Endothelial cell of umbilical vein (primary cell): ENCODE results near the gene UBB. TPM values are rescaled to one million over a fixed set of nuclear protein-coding genes. Genes with fewer than 3 reads are reported as not detected.

Source experiments
- BruUV-seq: library from RNA; stranded (reverse); fragments of 400-500 nt; replicated peaks from 2 replicates; lab custom pipeline; 2021; lab: Mats Ljungman, UMichigan
- CTCF ChIA-PET: fragments of 300-600, 350-600 bp; sonication (Branson Sonifier 250); formaldehyde crosslinking; loops from one replicate; lab custom pipeline; 2021; ENCODE audit warnings: antibody characterized with exemption, inconsistent platforms; lab: Charles Lee
- POLR2A ChIA-PET: fragments of 300-600, 350-600 bp; sonication (Branson Sonifier 250); formaldehyde crosslinking; loops from one replicate; lab custom pipeline; 2021; ENCODE audit warnings: antibody characterized with exemption, inconsistent platforms; lab: Charles Lee
- DNase-seq: peaks from one replicate; pipeline ENCODE4 v3.0.0-alpha.2; 2011; ENCODE audit warnings: low read depth, low spot score
- FAIRE-seq: peaks from 2 replicates; lab custom pipeline; 2011; peaks lifted over from hg19 to GRCh38; lab: Jason Lieb, UNC
- H2AFZ ChIP-seq: 2 replicates; pipeline ENCODE4 v1.6.0; 2012; ENCODE audit warnings: low read depth, low read length, control low read depth, inconsistent platforms
- H3K27ac ChIP-seq: 2 replicates; pipeline ENCODE4 v1.5.1; 2011; ENCODE audit warnings: low read depth, mild to moderate bottlenecking, control low read depth, low read length, moderate library complexity; ENCODE audit not compliant: insufficient read depth
- H3K27me3 ChIP-seq, 2 experiments: 2 replicates each; pipeline versions ENCODE4 v1.6.0 to v1.6.1; 2011; ENCODE audit warnings: low read length in 2 of 2, mixed read lengths in 1 of 2; ENCODE audit not compliant: control insufficient read depth in 2 of 2, insufficient read depth in 2 of 2
- H3K36me3 ChIP-seq, 2 experiments: 2 replicates in 1 of 2; 3 replicates in 1 of 2; pipeline ENCODE4 v1.5.1; 2011; ENCODE audit warnings: low read length in 2 of 2, mild to moderate bottlenecking in 1 of 2, moderate library complexity in 1 of 2; ENCODE audit not compliant: control insufficient read depth in 2 of 2, insufficient read depth in 2 of 2; ENCODE audit errors: extremely low read depth in 1 of 2
- H3K4me1 ChIP-seq: 3 replicates; pipeline ENCODE4 v1.5.1; 2011; ENCODE audit warnings: mild to moderate bottlenecking, low read length; ENCODE audit not compliant: control insufficient read depth, insufficient read depth; ENCODE audit errors: extremely low read depth
- H3K4me2 ChIP-seq: 2 replicates; pipeline ENCODE4 v1.6.1; 2011; ENCODE audit warnings: low read length, control low read depth, mixed read lengths; ENCODE audit not compliant: insufficient read depth
- H3K4me3 ChIP-seq, 3 experiments: fragments of 200-600 bp in 1 of 3; sonication (generic), shearing (Covaris generic) in 1 of 3; replicated peaks in 1 of 3; 2 replicates each; pipeline ENCODE4 v1.5.1; 2011 to 2016; ENCODE audit warnings: control low read depth in 3 of 3, low read length in 3 of 3, mild to moderate bottlenecking in 2 of 3, inconsistent platforms in 1 of 3, low read depth in 1 of 3, moderate library complexity in 1 of 3; ENCODE audit not compliant: insufficient read depth in 1 of 3
- H3K79me2 ChIP-seq: 2 replicates; pipeline ENCODE4 v1.6.0; 2012; ENCODE audit warnings: low read length, inconsistent platforms; ENCODE audit not compliant: control insufficient read depth, insufficient read depth
- H3K9ac ChIP-seq: replicated peaks from 2 replicates; pipeline ENCODE3; 2011; ENCODE audit warnings: low read length, control low read depth; ENCODE audit not compliant: insufficient read depth; ENCODE audit errors: extremely low read depth
- H3K9me1 ChIP-seq: replicated peaks from 3 replicates; pipeline ENCODE4 v1.6.0; 2011; ENCODE audit warnings: mild to moderate bottlenecking, low read length; ENCODE audit not compliant: control insufficient read depth, insufficient read depth; ENCODE audit errors: extremely low read depth
- H3K9me3 ChIP-seq: replicated peaks from 2 replicates; pipeline ENCODE4 v1.5.1; 2012; ENCODE audit warnings: low read length, inconsistent platforms; ENCODE audit not compliant: control insufficient read depth, insufficient read depth
- H4K20me1 ChIP-seq: replicated peaks from 2 replicates; pipeline ENCODE3; 2011; ENCODE audit warnings: mild to moderate bottlenecking, low read length; ENCODE audit not compliant: control insufficient read depth, insufficient read depth; ENCODE audit errors: extremely low read depth
- EZH2 ChIP-seq: IDR thresholded peaks from 2 replicates; pipeline ENCODE4 v1.6.1; 2012; ENCODE audit warnings: borderline replicate concordance, low read depth, mild to moderate bottlenecking, moderate library complexity, low read length, inconsistent platforms; ENCODE audit not compliant: severe bottlenecking
- FOS ChIP-seq: IDR thresholded peaks from 2 replicates; pipeline ENCODE4 v1.6.1; 2011; ENCODE audit warnings: mild to moderate bottlenecking, low read length, moderate library complexity, borderline replicate concordance; ENCODE audit not compliant: insufficient read depth
- GATA2 ChIP-seq: IDR thresholded peaks from 2 replicates; pipeline ENCODE4 v1.7.0; 2011; ENCODE audit warnings: low read depth, mild to moderate bottlenecking, moderate library complexity, mixed read lengths, low read length; ENCODE audit not compliant: insufficient read length, insufficient read depth
- JUN ChIP-seq: IDR thresholded peaks from 2 replicates; pipeline ENCODE4 v1.6.1; 2011; ENCODE audit warnings: borderline replicate concordance, low read depth; ENCODE audit not compliant: insufficient read length, insufficient read depth
- MYC ChIP-seq: IDR thresholded peaks from one replicate; pipeline ENCODE4 v1.6.1; 2011; ENCODE audit warnings: mild to moderate bottlenecking, low read depth, low read length
- POLR2A ChIP-seq: IDR thresholded peaks from 2 replicates; pipeline ENCODE4 v1.6.1; 2012; ENCODE audit warnings: low read depth, mild to moderate bottlenecking, control low read depth, low read length
- POLR2AphosphoS5 ChIP-seq: IDR thresholded peaks from 2 replicates; pipeline ENCODE4 v1.6.1; 2012; ENCODE audit warnings: low read depth, mild to moderate bottlenecking, control low read depth, low read length, moderate library complexity; ENCODE audit not compliant: insufficient read depth
- dilution Hi-C: fragments of 300-500 bp; cut with MboI; formaldehyde crosslinking; loops from one replicate; pipeline ENCODE4 v1.15.0; 2019; ENCODE audit warnings: low sequenced_read_pairs; ENCODE audit not compliant: extremely low pct_ligation_motif_present
- intact Hi-C: fragments of 100-400 bp; cut with micrococcal nuclease; formaldehyde crosslinking; loops from one replicate; pipeline ENCODE4 v1.10.0; 2022
- polyA plus RNA-seq, 4 experiments: library from polyadenylated mRNA; depleted of rRNA in 3 of 4; stranded (reverse) in 3 of 4; unstranded in 1 of 4; fragments of >200 nt; gene quantifications; 2 replicates each; pipeline versions ENCODE4 v1.2.1 to v1.2.3, GENCODE V29; 2011 to 2012; ENCODE audit warnings: missing spikeins in 1 of 4
- total RNA-seq: library from RNA; stranded (reverse); gene quantifications from 2 replicates; pipeline ENCODE4 v1.2.3, GENCODE V29; 2021
- TF ChIP-seq, protein P1 (sequence below): IDR thresholded peaks from 2 replicates; pipeline ENCODE4 v1.6.1; 2011; ENCODE audit not compliant: insufficient read depth, insufficient read length
- TF ChIP-seq, protein P2 (sequence below), 2 donors: IDR thresholded peaks; 1 replicate in 1 of 2; 2 replicates in 1 of 2; pipeline ENCODE4 v1.5.1; 2011; ENCODE audit warnings: low read length in 2 of 2, mild to moderate bottlenecking in 2 of 2, moderate library complexity in 2 of 2, control low read depth in 1 of 2, inconsistent platforms in 1 of 2, low read depth in 1 of 2; ENCODE audit not compliant: insufficient read depth in 1 of 2; ENCODE audit errors: extremely low read depth in 1 of 2

UBB gene
- total and polyA plus RNA-seq, 2 donors (not counting 3 experiments of a cell fraction or from before 2014, with no cell fraction given): 1,294 to 1,683 TPM

DNA sequence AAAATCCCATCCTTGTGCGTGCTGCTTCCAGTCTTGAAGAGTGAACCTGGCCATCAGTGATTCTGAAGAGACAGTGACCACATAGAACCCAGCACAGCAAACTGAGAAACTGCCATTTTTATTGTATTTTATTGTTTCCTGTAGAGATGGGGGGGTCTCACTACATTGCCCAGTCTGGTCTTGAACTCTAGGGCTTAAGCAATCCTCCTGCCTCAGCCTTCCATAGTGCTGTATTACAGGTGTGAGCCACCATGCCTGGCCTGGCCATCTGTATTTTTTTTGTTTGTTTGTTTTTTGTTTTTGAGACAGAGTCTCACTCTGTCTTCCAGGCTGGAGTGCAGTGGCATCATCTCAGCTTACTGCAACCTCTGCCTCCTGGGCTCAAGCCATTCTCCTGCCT is 41.5 kb upstream of the UBB start:
- Histone ChIP-seq H3K27me3 (no peaks in the 10 kb centered on the region), H3K9me3 (no peaks in the 10 kb centered on the region), H3K27ac (no peak overlapping the region), H3K4me1 (no peaks in the 10 kb centered on the region), H3K9ac (no peak overlapping the region), H3K4me3 (no peak overlapping the region), H2AFZ (no peak overlapping the region), H3K9me1 (no peaks in the 10 kb centered on the region), H3K79me2 (no peaks in the 10 kb centered on the region), H3K4me2 (no peak overlapping the region), H4K20me1 (no peaks in the 10 kb centered on the region), H3K36me3 (peaks cover 0 to 3% of the 10 kb centered on the region in 2 experiments)
- CTCF ChIA-PET: interaction anchor here (1.8 to 2.2 kb wide), 2 partner anchors 13 to 34 kb away, joined by 7 to 13 read pairs; no protein-coding TSS in a partner anchor
- dilution Hi-C loops (no loop called here), intact Hi-C loops (no loop called here)
- TF ChIP-seq, protein P1, sequence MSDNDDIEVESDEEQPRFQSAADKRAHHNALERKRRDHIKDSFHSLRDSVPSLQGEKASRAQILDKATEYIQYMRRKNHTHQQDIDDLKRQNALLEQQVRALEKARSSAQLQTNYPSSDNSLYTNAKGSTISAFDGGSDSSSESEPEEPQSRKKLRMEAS: no peak
- TF ChIP-seq FOS (no peak), POLR2A (no peak), MYC (no peak), GATA2 (no peak), POLR2AphosphoS5 (no peak), EZH2 (no peak), JUN (no peak)
- TF ChIP-seq, protein P2, sequence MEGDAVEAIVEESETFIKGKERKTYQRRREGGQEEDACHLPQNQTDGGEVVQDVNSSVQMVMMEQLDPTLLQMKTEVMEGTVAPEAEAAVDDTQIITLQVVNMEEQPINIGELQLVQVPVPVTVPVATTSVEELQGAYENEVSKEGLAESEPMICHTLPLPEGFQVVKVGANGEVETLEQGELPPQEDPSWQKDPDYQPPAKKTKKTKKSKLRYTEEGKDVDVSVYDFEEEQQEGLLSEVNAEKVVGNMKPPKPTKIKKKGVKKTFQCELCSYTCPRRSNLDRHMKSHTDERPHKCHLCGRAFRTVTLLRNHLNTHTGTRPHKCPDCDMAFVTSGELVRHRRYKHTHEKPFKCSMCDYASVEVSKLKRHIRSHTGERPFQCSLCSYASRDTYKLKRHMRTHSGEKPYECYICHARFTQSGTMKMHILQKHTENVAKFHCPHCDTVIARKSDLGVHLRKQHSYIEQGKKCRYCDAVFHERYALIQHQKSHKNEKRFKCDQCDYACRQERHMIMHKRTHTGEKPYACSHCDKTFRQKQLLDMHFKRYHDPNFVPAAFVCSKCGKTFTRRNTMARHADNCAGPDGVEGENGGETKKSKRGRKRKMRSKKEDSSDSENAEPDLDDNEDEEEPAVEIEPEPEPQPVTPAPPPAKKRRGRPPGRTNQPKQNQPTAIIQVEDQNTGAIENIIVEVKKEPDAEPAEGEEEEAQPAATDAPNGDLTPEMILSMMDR (IDR thresholded peaks at IDR 0.05; ENCODE audit: extremely low read depth in 1 of 2, insufficient read depth in 1 of 2, low read depth in 1 of 2, low read length in 2 of 2): no peak
- FAIRE-seq (no peak), DNase-seq (no peak)
- BruUV-seq: no TSS peak
- POLR2A ChIA-PET: no interaction called here
